ENCODE results near the gene SDK1.

The SDK1 gene

GRCh38 chr7:3594901-3595300, 293.8 kb downstream of the SDK1 start:
- DNase-seq: no peak

GRCh38 chr7:3598854-3599253, 297.8 kb downstream of the SDK1 start:
- DNase-seq: no peak

GRCh38 chr7:3605222-3605621, 304.2 kb downstream of the SDK1 start:
- no peak for DNase-seq

DNA sequence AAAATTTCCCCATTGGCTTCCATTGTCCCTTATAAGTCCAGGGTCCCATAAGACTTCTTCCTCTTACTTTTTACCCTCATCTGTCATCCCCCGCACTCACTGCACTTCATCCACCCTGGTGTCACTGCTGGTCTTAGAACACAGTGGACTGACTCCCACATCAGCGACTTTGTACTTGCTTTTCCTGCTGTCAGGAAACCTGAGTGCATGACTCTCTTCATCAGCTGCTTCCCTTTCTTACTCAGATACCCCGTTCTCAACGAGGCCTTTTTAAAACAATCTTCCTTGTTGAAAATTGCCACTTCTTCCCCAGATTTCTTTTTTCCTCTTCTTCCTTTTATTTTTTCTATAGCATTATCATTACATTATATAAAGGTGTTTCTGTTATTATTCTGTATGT, 305.4 kb downstream of the SDK1 start:
- no peak for DNase-seq

DNA sequence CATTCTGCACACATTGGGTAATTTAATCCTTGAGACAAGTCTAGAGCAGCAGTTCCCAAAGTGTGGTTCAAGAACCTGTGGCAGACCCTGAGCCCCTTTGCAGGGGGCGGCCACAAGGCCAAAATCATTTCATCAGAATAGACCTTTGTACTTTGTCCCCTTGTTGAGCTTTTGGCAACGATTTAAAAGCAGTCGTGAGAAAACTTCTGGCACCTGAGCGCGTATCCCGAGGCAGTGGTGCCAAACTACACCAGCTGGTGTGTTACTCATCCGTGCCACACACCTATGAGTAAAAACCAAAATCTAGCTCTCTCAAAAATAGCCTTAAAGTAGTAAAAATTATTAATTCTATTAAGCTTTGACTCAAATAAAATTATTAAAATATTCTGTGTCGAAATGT, 306.8 kb downstream of the SDK1 start:
- no peak for DNase-seq

- no peak for DNase-seq
Measured at GRCh38 chr7:3616306-3616705, 315.3 kb downstream of the SDK1 start.

DNA sequence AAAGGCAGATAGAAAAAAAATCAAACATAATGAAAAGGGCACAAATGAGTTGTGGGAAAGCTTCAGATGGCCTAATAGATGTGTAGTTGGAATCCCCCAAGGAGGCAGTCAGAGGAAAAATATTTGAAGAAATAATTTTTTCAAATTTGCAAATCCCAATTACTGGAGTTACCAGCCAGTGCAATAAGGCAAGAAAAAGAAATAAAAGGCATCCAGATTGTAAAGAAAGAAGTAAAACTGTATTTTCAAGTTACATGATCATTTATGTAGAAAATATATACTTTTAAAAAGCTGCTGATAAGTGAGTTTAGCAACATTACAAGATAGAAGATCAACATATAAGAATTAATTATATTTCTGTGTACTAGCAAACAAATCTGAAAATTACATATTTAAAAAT, 329.0 kb downstream of the SDK1 start:
- DNase-seq: no peak

GRCh38 chr7:3634396-3634795, 333.3 kb downstream of the SDK1 start:
- no peak for DNase-seq

GRCh38 chr7:3636131-3636860, 335.2 kb downstream of the SDK1 start:
- no peak for DNase-seq

DNA sequence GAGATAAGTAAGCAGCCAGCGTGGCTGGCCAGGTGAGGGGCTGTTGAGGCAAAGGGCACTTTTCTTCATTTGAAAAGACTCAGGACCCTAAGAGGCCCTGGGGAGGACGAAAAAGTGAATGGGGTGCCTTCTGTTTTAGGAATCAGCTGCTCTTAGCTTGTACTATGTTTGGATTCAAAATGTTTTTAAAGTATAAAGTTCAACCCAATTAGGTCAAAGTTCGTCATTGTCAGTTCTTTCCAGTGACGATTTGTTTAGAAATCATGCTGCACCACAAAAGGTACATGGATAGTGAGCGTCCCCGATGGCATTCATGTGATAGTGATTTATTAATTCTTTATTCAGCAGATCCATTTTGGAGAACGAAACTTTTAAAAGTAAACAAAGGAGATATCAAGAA, 338.2 kb downstream of the SDK1 start:
- DNase-seq: no peak

GRCh38 chr7:3641582-3641981, 340.5 kb downstream of the SDK1 start:
- no peak for DNase-seq

GRCh38 chr7:3643091-3643490, 342.0 kb downstream of the SDK1 start:
- DNase-seq: no peak

GRCh38 chr7:3648276-3648675, 347.2 kb downstream of the SDK1 start:
- no peak for DNase-seq

- DNase-seq: no peak
Measured at GRCh38 chr7:3649250-3649649, 348.2 kb downstream of the SDK1 start.

DNA sequence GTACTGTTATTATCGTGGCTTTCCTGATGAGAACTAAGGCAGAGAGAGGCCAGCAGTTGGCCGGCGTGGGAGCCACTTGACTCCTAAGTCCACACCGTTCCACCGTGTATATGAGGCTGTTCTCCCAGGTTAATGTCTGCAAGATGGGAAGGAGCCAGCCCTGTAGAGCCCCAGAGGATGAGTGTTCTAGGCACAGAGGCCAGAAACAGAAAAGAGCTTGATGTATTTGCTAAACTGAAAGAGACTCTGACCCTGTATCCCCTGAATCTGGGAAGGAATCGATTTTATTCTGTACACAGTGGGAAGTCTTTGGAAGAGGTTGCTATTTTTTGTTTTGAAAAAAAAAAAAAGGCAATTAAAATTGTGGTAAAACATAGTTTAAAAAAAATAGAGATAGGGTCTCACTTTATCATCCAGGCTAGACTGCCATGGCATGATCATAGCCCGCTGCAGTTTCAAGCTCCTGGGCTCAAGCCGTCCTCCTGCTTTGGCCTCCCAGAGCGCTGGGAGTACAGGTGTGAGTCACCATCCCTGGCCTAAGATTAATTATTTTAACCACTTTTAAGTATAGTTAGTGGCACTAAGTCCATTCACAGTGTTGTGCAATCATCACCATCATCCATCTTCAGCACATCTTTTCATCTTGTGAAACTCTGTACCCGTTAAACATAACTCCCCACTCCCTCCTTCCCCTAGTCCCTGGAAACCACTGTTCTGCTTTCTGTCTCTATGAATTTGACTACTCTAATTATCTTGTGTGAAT, 348.8 kb downstream of the SDK1 start:
- no peak for DNase-seq

- DNase-seq: no peak
Measured at GRCh38 chr7:3650844-3651243, 349.8 kb downstream of the SDK1 start.

- no peak for DNase-seq
Measured at GRCh38 chr7:3655635-3656034, 354.6 kb downstream of the SDK1 start.

DNA sequence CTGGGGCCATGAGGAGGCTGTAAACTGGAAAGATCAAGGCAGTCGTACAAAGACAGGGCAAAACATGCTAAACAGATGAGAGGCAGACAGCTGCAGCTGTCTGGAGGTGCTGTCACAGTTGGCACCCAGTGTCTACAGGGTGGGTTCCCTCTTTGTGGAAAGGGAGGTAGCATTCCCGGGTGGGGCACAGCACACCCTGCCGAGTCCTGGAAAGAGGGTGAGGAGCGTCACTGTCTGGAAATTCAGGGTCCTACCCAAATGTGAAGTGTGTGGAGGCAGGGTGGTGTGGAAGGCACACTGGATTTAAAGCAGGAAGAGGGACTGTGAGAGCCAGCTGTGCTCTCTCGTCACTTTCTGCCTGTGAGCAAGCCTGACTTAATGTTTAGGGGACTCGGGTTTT, 356.2 kb downstream of the SDK1 start:
- DNase-seq: peak; percentile 18

DNA sequence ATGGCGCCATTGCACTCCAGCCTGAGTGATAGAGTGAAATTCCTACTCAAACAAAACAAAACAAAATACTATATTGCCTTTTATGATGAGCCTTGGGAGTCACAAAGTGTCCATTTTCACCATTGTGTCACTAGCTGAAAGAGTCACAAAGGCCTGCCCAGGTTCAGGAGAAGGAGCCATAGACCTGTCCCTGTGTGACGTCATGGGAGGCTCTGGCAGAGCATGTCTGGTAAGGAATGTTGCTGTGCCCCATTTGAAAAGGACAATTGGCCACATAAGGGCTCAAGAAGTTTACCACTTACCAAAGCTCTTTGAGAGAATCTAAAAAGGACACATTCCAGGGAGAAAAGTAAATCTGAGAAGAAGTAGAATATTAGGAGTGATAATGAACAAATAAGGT, 367.7 kb downstream of the SDK1 start:
- DNase-seq: no peak

GRCh38 chr7:3670898-3671297, 369.8 kb downstream of the SDK1 start:
- DNase-seq: no peak

DNA sequence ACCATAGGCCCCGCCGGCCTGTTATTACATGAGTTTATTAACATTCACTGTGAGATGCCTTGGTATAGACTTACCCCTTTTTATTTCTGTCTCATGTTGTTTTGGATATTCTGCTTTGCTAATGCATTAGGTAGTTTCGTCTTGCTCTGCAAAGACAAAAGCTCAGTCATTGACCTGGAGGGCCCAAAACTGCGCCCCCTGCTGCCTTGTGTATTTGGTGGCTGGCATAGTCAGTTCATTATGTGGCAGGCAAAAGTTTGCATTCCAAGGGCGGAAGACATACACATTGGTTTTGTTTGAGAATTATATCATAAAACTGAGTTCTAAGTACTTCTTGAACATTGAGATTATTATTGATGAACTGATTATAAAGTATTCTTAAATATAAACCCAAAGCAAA, 372.5 kb downstream of the SDK1 start:
- no peak for DNase-seq

DNA sequence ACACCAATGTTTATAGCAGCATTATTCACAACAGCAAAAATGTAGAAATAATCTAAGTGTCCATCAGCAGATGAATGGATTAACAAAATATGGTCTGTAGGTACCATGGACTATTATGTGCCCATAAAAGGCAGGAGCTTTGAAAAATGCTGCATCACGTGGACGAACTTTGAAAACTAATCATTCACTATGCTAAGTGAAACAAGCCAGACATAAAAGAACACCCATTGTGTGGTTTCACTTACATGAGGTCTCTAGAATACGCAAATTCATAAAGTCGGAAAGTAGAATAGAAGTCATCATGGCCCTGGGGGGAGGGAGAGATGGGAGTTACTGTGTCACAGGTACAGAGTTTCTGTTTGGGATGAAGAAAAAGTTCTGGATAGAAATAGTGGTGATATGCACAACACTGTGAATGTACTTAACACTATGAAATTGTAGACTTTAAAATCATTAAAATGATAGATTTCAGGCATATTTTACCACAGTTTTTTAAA, 377.3 kb downstream of the SDK1 start:
- DNase-seq: no peak

DNA sequence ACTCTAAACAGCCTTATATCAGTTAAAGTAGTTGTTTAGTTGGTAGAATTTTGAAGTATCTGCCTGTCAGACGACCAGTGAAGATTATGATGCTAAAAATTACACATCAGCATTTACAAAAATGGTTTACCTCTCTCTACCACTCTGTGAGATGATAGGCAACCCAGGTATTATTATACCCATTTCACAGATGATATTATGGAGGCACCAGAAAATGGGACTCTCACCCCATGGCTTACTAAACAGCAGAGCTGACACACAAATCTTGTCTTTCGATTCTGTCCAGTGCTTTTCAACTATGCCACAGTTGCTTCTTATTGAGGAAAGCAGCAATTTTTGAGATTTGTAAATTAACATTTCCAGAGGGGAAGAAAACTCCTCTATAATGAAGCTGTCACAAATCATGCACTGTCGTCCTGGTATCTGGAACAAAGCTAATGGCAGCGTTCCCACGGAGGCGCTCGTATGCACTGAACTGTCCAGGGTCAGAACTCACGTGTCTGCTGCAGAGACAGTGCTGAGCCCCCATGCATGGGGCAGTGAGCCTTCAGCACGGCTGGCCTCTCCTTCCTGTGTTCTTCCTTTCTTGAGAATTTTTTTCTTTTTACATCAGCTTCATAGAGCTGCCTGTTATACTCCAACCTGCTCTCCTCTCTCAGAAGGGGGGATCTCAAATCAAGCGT, 381.1 kb downstream of the SDK1 start:
- DNase-seq: peak; percentile 21

Measured in femur (tissue), 1 donor.